Neutrophil (primary cell): Measurements from ENCODE around the gene FOXL3.

ENCODE experiments used
- H3K27ac ChIP-seq: fragments of 200-600 bp; sonication (generic); 2 replicates; pipeline ENCODE4 v1.5.1; 2016; ENCODE audit warnings: mild to moderate bottlenecking, moderate library complexity
- H3K27me3 ChIP-seq: fragments of 200-600 bp; sonication (generic); 2 replicates; pipeline ENCODE4 v1.6.0; 2016; ENCODE audit warnings: mild to moderate bottlenecking
- H3K36me3 ChIP-seq: fragments of 200-600 bp; sonication (generic); 2 replicates; pipeline ENCODE4 v1.5.1; 2017
- H3K4me1 ChIP-seq, 2 experiments: fragments of 200-600 bp in 1 of 2; sonication (generic) in 1 of 2; 1 replicate in 1 of 2; 2 replicates in 1 of 2; pipeline versions ENCODE4 v1.5.1 to v1.6.1; 2013 to 2016; ENCODE audit warnings: low read depth in 1 of 2, low read length in 1 of 2, mild to moderate bottlenecking in 1 of 2, moderate library complexity in 1 of 2; ENCODE audit not compliant: control insufficient read depth in 1 of 2, insufficient read depth in 1 of 2
- H3K4me3 ChIP-seq, 2 experiments: fragments of 200-600 bp in 1 of 2; sonication (generic) in 1 of 2; 1 replicate in 1 of 2; 2 replicates in 1 of 2; pipeline ENCODE4 v1.5.1; 2013 to 2016; ENCODE audit warnings: low read depth in 1 of 2, low read length in 1 of 2, mild to moderate bottlenecking in 1 of 2, moderate library complexity in 1 of 2
- H3K9me3 ChIP-seq: fragments of 200-600 bp; sonication (generic); 2 replicates; pipeline ENCODE4 v1.5.1; 2016
- TF ChIP-seq, protein P1 (sequence below): fragments of 200-600 bp; sonication (generic); IDR thresholded peaks from 2 replicates; pipeline ENCODE4 v1.5.1; 2016; ENCODE audit warnings: antibody characterized with exemption

FOXL3 gene

DNA sequence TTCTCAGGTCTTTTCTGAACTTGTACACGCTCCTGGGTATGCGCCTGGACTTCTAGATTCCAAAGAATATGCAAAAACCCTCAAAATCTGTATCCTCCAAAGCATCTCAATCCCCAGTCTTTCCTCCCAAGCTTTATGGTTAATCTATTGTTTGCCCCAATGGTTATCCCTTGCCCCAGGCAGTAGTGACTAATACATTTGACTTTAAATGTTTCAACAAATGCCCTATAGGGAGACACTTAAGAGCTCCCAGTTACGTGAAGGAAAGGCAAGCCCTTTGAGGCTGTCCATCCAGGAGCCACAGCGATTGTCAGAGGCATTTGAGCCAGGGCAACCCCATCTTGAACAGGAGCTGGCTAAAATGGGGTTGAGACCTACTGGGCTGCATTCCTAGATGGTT, 12.7 kb upstream of the FOXL3 start:
- no peaks in the 10 kb centered on the region for H3K4me1 ChIP-seq
- H3K27me3 ChIP-seq, result peaks cover 18% of the 10 kb centered on the region
- H3K9me3 ChIP-seq, result no peaks in the 10 kb centered on the region
- no peak overlapping the region for H3K4me3 ChIP-seq
- no peaks in the 10 kb centered on the region for H3K36me3 ChIP-seq
- H3K27ac ChIP-seq, result no peak overlapping the region
- TF ChIP-seq, protein P1, sequence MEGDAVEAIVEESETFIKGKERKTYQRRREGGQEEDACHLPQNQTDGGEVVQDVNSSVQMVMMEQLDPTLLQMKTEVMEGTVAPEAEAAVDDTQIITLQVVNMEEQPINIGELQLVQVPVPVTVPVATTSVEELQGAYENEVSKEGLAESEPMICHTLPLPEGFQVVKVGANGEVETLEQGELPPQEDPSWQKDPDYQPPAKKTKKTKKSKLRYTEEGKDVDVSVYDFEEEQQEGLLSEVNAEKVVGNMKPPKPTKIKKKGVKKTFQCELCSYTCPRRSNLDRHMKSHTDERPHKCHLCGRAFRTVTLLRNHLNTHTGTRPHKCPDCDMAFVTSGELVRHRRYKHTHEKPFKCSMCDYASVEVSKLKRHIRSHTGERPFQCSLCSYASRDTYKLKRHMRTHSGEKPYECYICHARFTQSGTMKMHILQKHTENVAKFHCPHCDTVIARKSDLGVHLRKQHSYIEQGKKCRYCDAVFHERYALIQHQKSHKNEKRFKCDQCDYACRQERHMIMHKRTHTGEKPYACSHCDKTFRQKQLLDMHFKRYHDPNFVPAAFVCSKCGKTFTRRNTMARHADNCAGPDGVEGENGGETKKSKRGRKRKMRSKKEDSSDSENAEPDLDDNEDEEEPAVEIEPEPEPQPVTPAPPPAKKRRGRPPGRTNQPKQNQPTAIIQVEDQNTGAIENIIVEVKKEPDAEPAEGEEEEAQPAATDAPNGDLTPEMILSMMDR, result no peak

DNA sequence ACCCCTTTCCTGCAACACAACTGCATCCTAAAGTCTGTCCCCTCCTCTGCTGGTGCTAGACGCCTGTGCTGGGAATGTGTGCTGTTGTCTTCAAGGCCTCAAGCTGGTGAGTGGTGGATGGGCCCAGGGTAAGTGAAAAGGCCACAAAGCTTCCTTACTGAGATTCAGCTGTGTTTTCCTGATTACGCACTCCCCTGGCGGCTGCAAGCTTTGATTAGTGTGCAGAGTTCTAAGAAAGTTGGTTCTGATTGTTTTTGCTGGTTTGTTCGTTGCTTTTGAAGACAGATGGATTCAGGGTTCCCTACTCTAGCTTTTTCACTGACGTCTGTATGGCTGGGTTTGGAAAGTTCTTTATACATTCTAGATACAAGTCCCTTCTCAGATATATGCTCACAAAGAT, 11.9 kb upstream of the FOXL3 start:
- Histone ChIP-seq H3K9me3 (no peaks in the 10 kb centered on the region), H3K27ac (no peak overlapping the region), H3K4me3 (no peak overlapping the region), H3K4me1 (no peaks in the 10 kb centered on the region), H3K36me3 (no peaks in the 10 kb centered on the region), H3K27me3 (peaks cover 18% of the 10 kb centered on the region)
- TF ChIP-seq, protein P1, result no peak

DNA sequence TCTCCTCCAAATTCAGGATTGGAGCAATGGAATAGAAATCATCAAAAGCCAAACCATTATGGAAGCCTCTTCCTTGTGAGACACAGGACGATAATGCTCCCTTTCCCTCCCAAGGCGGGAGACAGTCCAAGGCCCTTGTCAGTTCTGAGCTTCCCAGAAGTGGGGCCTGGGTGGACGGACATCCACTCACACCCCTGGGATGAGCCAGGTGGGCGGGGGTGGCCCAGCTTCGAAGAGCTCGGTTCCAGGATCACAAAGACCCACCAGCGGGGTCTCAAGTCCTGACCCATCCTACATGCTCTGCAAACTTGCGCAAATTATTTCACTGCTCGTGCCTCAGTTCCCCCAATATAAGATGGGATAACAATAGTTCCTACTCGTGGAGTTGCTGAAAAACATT, 10.1 kb upstream of the FOXL3 start:
- no peak overlapping the region for H3K27ac ChIP-seq
- no peaks in the 10 kb centered on the region for H3K9me3 ChIP-seq
- no peaks in the 10 kb centered on the region for H3K4me1 ChIP-seq
- H3K4me3 ChIP-seq, result no peak overlapping the region
- peaks cover 26% of the 10 kb centered on the region for H3K27me3 ChIP-seq
- TF ChIP-seq, protein P1, result no peak
- H3K36me3 ChIP-seq, result no peaks in the 10 kb centered on the region

DNA sequence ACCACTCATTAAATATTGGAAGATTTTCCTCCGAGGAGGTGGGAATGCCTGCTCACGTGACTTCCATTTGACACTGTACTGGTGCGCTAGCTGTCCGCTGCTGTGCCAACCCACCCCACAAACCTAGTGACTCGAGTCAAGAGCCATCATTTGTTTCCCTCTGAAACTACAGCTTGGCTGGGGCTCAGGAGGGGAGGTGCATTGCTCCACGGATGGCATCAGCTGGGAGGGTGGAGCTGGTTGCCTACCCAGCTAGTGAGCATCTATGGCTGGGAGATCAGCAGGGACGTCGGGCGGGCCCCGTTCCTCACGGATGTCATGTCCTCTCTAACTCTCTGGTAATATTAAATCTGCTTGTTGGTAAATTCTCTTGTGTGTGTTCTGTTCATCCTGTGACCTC, 9.5 kb upstream of the FOXL3 start:
- Histone ChIP-seq H3K4me3 (no peak overlapping the region), H3K27me3 (peaks cover 31% of the 10 kb centered on the region), H3K27ac (no peak overlapping the region), H3K4me1 (no peaks in the 10 kb centered on the region), H3K36me3 (no peaks in the 10 kb centered on the region), H3K9me3 (no peaks in the 10 kb centered on the region)
- TF ChIP-seq, protein P1, result no peak

DNA sequence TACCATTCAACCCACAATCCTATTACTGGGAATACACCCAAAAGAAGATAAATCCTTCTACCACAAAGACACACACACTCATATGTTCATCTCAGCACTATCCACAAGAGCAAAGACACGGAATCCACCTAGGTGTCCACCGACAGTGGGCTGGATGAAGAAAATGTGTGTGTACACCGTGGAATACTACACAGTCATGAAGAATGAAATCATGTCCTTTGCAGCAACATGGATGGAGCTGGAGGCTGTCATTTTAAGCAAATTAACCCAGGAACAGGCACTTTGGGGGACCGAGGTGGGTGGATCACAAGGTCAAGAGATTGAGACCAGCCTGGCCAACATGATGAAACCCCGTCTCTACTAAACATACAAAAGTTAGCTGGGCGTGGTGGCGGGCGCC, 8.3 kb upstream of the FOXL3 start:
- Histone ChIP-seq H3K4me3 (no peak overlapping the region), H3K36me3 (no peaks in the 10 kb centered on the region), H3K27me3 (peaks cover 43% of the 10 kb centered on the region), H3K27ac (no peak overlapping the region), H3K4me1 (no peaks in the 10 kb centered on the region), H3K9me3 (no peaks in the 10 kb centered on the region)
- TF ChIP-seq, protein P1, result no peak

DNA sequence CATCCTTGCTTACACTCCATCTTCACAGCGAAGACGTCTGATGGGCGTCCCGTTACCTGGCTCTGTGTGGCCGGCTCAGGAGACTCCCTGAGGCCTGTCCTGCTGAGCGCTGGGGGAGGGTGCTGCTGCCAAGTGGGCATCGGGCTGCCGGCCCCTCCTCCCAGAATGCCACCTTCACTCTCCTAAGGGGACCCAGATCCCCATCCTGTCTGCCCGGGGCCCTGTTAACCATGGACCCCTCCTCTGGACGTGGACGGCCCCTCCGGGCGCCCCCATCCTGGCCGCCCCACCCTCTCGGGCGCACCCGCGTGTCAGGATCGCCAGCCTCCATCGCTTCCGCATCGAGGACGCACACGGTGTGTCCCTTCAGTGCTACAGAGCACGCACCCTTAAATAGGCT, 7.3 kb upstream of the FOXL3 start:
- Histone ChIP-seq H3K4me1 (no peaks in the 10 kb centered on the region), H3K27ac (no peak overlapping the region)
- TF ChIP-seq, protein P1, result no peak

More for the DNA sequence above, 7.3 kb upstream of the FOXL3 start:
- Histone ChIP-seq H3K4me3 (no peak overlapping the region), H3K27me3 (peaks cover 47% of the 10 kb centered on the region), H3K36me3 (no peaks in the 10 kb centered on the region), H3K9me3 (no peaks in the 10 kb centered on the region)
